Measurements from ENCODE around the gene CDC14A. TPM values are rescaled to one million over a fixed set of nuclear protein-coding genes. Genes with fewer than 3 reads are reported as not detected.

Gene CDC14A
- total RNA-seq, 1 donor from 2014 or later, result 2.3 TPM

GRCh38 chr1:100390531-100390930 is 38.2 kb downstream of the CDC14A start:
- Mint-ChIP-seq H3K27ac (ENCODE audit: unreplicated experiment) (no peak overlapping the region), H3K27me3 (ENCODE audit: low read depth) (no peaks in the 10 kb centered on the region), H3K9me3 (ENCODE audit: low read depth) (no peaks in the 10 kb centered on the region), H3K4me1 (ENCODE audit: low read depth) (peaks cover 17% of the 10 kb centered on the region), H3K36me3 (ENCODE audit: low read depth) (no peaks in the 10 kb centered on the region), H3K4me3 (ENCODE audit: unreplicated experiment) (no peak overlapping the region)
- no peak for TF ChIP-seq CTCF (IDR thresholded peaks at IDR 0.05)
- no peak for DNase-seq (ENCODE audit: low spot score)

GRCh38 chr1:100391675-100392074 is 39.4 kb downstream of the CDC14A start:
- no peaks in the 10 kb centered on the region for H3K36me3 Mint-ChIP-seq (ENCODE audit: low read depth)
- no peaks in the 10 kb centered on the region for H3K9me3 Mint-ChIP-seq (ENCODE audit: low read depth)
- peaks cover 14% of the 10 kb centered on the region for H3K4me1 Mint-ChIP-seq (ENCODE audit: low read depth)
- no peak for DNase-seq (ENCODE audit: low spot score)
- no peak overlapping the region for H3K4me3 Mint-ChIP-seq (ENCODE audit: unreplicated experiment)
- no peak for TF ChIP-seq CTCF (IDR thresholded peaks at IDR 0.05)
- H3K27me3 Mint-ChIP-seq (ENCODE audit: low read depth), result no peaks in the 10 kb centered on the region
- no peak overlapping the region for H3K27ac Mint-ChIP-seq (ENCODE audit: unreplicated experiment)

- no peaks in the 10 kb centered on the region for H3K36me3 Mint-ChIP-seq (ENCODE audit: low read depth)
- H3K4me3 Mint-ChIP-seq (ENCODE audit: unreplicated experiment), result no peak overlapping the region
- no peaks in the 10 kb centered on the region for H3K27me3 Mint-ChIP-seq (ENCODE audit: low read depth)
- no peak overlapping the region for H3K27ac Mint-ChIP-seq (ENCODE audit: unreplicated experiment)
- peaks cover 4% of the 10 kb centered on the region for H3K4me1 Mint-ChIP-seq (ENCODE audit: low read depth)
- TF ChIP-seq CTCF (IDR thresholded peaks at IDR 0.05), result no peak
- no peaks in the 10 kb centered on the region for H3K9me3 Mint-ChIP-seq (ENCODE audit: low read depth)
- no peak for DNase-seq (ENCODE audit: low spot score)
These were observed 40.5 kb downstream of the CDC14A start for GRCh38 chr1:100392756-100393155.

- no peaks in the 10 kb centered on the region for H3K4me1 Mint-ChIP-seq (ENCODE audit: low read depth)
- H3K36me3 Mint-ChIP-seq (ENCODE audit: low read depth), result no peaks in the 10 kb centered on the region
- no peak for TF ChIP-seq CTCF (IDR thresholded peaks at IDR 0.05)
- H3K27me3 Mint-ChIP-seq (ENCODE audit: low read depth), result no peaks in the 10 kb centered on the region
- H3K27ac Mint-ChIP-seq (ENCODE audit: unreplicated experiment), result no peak overlapping the region
- no peak overlapping the region for H3K4me3 Mint-ChIP-seq (ENCODE audit: unreplicated experiment)
- DNase-seq (ENCODE audit: low spot score), result no peak
- H3K9me3 Mint-ChIP-seq (ENCODE audit: low read depth), result no peaks in the 10 kb centered on the region
These were observed 42.0 kb downstream of the CDC14A start for GRCh38 chr1:100394285-100394684.

- Mint-ChIP-seq H3K27me3 (ENCODE audit: low read depth) (no peaks in the 10 kb centered on the region), H3K36me3 (ENCODE audit: low read depth) (no peaks in the 10 kb centered on the region), H3K4me1 (ENCODE audit: low read depth) (no peaks in the 10 kb centered on the region), H3K4me3 (ENCODE audit: unreplicated experiment) (no peak overlapping the region), H3K27ac (ENCODE audit: unreplicated experiment) (no peak overlapping the region), H3K9me3 (ENCODE audit: low read depth) (no peaks in the 10 kb centered on the region)
- TF ChIP-seq CTCF (IDR thresholded peaks at IDR 0.05), result no peak
- no peak for DNase-seq (ENCODE audit: low spot score)
These were observed 43.6 kb downstream of the CDC14A start for GRCh38 chr1:100395913-100396312.

Measured in chondrocyte (in vitro differentiated cells).